Activated CD8-positive, alpha-beta memory T cell treated with anti-CD3 and anti-CD28 coated beads for 4 hours (primary cell): Measurements from ENCODE around the gene EML1.

Source experiments
- DNase-seq, 2 donors: peaks; one replicate each; pipeline ENCODE4 v3.0.0-alpha.2; 2020; ENCODE audit warnings: low read depth in 2 of 2

EML1 gene

GRCh38 chr14:99966912-99967311 is 173.7 kb downstream of the EML1 start:
- no peak for DNase-seq

GRCh38 chr14:99968191-99968920 is 175.1 kb downstream of the EML1 start:
- no peak for DNase-seq

- no peak for DNase-seq
These were observed 175.7 kb downstream of the EML1 start for GRCh38 chr14:99968941-99969340.

GRCh38 chr14:99969673-99970322 is 176.6 kb downstream of the EML1 start:
- no peak for DNase-seq

- DNase-seq = peak; percentile 62 to 65
These were observed 178.1 kb downstream of the EML1 start for GRCh38 chr14:99971087-99971940.

- DNase-seq = no peak
These were observed 178.9 kb downstream of the EML1 start for GRCh38 chr14:99971941-99972747.

DNA sequence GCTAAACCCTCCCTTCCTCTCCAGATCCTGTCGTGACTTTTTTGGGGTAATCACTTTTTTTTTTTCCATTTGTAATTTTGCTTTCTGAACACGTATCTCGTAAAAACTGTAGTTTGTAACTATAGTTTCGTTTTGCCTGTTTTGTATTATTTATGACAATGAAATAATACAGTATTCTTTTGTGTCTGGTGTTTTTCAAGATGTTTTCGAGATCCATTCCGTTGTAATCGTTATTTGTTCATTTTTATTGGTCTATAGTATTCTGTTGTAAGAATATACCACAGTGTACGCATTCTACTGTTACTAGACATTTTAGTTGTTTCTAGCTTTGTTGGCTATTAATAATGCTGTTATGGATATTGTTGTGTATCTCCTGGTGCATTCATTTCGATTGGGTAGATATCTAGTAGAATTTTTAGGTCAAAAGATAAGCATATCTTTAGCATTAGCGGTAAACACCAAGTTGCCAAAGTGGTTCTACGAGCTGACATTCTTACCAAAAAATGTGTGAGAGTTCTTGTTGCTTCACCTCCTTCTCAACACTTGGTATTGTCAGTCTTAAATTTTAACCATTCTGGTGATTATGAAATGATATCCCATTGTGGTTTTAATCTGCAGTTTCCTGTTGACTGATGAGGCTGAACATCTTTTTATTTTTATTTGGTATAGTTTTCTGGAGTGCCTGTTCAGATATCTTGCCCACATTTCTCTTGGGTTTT is 179.7 kb downstream of the EML1 start:
- DNase-seq = no peak

DNA sequence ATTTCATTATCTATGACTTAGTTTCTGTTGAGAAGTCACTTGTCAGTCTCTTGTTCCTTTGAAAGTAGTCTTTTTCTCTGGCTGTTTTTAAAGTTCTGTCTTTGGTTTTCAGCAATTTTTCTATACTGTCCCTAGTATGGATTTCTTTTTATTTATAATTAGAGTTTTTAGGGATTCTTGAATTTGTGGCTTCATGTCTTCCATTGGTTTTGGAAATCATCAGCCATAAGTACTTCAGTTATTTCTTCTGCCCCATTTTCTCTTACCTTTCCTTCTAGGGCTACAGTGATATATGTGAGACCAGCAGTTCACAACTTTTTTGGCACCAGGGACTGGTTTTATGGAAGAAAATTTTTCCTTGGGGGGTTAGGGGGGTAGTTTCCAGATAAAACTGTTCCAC is 182.0 kb downstream of the EML1 start:
- DNase-seq = no peak

DNA sequence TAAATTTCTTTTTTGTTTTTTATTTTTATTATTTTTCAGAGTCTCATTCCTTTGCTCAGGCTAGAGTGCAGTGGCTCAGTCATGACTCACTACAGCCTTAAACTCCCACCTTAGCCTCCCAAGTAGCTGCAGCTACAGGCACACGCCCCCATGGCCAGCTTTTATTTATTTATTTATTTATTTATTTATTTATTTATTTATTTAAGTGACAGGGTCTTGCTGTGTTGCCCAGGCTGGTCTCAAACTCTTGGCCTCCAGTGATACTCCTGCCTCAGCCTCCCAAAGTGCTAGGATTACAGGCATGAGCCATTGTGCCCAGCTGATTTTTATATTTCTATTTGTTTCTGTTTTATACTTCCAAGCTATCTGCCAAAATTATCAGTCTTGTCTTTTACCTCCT is 182.8 kb downstream of the EML1 start:
- DNase-seq = no peak

- DNase-seq = no peak
These were observed 183.5 kb downstream of the EML1 start for GRCh38 chr14:99976681-99977080.

- no peak for DNase-seq
These were observed 187.1 kb downstream of the EML1 start for GRCh38 chr14:99980299-99980698.

GRCh38 chr14:99981806-99982205 is 188.6 kb downstream of the EML1 start:
- DNase-seq = no peak

DNA sequence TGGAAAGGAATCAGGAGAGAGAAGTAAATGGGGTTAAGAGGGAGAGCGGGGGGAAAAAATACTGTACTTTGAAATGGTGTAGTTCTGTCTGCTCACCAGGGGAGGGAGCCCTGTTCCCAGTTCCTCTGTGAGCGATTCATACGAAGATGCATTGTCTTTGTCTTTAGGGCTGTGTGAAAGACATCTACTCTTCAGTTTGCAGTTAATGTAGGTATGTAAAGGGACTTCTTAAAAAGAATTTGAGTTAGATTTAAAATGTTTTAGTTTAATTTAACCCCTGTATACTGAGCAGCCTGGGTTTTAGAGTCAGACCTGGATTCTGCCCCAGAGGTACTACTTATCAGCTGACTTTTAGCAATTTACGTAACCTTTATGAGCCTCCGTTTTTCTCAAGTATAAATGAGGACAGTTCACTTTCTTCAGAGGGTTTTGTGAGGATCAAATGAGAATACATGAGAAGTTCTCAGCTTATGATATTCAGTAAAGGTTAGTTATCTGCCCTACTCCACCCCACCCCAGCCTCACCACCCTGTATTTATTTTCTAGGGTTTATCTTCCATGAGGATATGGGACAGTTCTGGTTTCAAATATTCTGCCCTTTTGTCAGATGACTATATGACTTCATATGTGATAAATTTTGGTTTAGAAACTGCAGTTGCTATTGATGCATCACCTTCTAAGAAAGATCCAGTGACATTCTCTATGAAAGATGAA is 189.5 kb downstream of the EML1 start:
- peak; percentile 33 to 44 for DNase-seq

DNA sequence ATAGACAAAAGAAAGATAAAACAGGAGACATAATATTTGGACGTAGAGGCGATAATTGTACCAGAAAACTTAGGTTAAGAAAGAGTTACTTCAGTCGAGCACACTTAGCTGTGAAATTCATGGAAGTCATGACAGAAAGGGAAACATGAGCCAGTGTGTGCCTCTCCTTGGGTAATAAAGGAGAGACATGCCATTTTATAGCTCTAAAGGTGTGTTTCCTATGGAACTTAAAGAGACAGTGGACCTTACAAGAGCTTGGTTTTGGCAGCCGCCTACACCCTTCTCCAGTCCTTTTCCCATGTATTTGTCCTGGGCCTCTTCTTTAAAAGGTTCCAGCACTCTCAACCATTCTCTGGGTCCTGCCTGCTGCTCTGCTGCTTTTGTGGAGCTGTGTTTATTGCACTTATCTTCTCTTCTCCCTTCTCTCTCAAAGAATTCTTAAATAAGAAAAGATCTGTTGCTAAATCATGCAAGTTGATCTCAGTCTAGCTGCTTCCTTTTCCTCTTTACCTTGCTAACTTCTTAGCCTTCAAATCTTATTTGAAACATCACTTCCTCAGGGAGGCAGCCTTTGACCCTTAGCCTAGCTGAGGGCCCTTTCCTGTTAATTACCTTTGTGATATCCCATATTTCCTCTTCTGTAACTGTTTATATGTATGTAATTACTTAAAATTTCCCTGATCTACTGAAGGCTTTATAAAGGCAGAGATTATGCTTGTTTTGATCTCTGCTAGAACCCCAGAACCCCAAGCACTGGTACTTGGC is 190.2 kb downstream of the EML1 start:
- no peak for DNase-seq

GRCh38 chr14:99984036-99984435 is 190.8 kb downstream of the EML1 start:
- DNase-seq = no peak

- no peak for DNase-seq
These were observed 193.2 kb downstream of the EML1 start for GRCh38 chr14:99986396-99986795.

DNA sequence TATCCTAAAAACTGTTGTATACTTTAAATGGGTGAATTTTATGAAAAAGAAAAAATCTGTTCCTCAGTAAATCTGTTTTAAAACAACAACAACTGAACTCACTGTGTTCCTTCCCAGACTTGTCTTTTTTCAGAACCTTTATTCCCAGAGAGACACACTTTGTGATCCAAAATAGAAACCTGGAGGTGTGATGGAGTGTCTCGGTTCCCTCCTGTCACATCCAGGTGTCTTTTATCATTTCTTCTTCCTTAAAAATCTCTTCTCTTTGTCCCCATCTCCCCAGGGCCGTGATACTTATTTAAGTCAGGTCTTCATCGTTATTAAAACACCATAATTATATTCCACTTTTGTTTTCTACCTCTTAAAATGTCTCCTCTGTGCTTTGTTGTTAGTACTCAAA is 195.8 kb downstream of the EML1 start:
- DNase-seq = no peak

GRCh38 chr14:99990268-99991170 is 197.3 kb downstream of the EML1 start:
- DNase-seq = no peak

DNA sequence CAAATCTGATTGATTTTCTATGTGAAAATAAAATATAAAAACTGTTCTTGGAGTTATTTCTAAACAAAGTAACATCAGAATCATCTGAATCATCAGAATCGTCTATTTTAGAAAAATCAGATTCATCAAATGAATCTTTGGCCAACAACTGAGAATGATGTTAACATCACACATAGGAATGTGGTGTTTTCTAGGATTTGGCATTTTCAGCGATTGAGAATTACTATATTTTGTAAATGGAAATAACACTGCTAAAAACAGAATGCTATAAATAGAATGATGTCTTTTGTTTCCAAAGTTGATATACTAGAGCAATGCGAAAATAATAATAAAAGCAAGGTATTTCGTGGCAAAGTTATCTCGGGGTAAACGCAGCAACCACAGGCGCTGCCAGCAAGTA is 198.1 kb downstream of the EML1 start:
- no peak for DNase-seq
